Stomach (tissue), 9 donors: Measurements from ENCODE around the gene HNRNPR. TPM values are rescaled to one million over a fixed set of nuclear protein-coding genes. Genes with fewer than 3 reads are reported as not detected.

Experiments
- DNase-seq, 2 donors: peaks; one replicate each; pipeline versions ENCODE4 v3.0.0 to v3.0.0-alpha.2; 2013 to 2019
- H3K27ac ChIP-seq, 5 donors: fragments of 200-600 bp in 4 of 5; sonication (generic) in 4 of 5; one replicate each; pipeline ENCODE4 v1.5.1; 2013 to 2019; ENCODE audit warnings: mild to moderate bottlenecking in 1 of 5, moderate library complexity in 1 of 5
- H3K27me3 ChIP-seq, 3 donors: fragments of 200-600 bp; sonication (generic); one replicate each; pipeline ENCODE4 v1.5.1; 2017 to 2019; ENCODE audit warnings: mixed run types in 1 of 3
- H3K36me3 ChIP-seq, 4 donors: fragments of 200-600 bp; sonication (generic); 1 replicate in 3 of 4; 2 replicates in 1 of 4; pipeline ENCODE4 v1.5.1; 2016 to 2019
- H3K4me1 ChIP-seq, 4 donors: fragments of 200-600 bp; sonication (generic); one replicate each; pipeline ENCODE4 v1.5.1; 2016 to 2019
- H3K4me3 ChIP-seq, 4 donors: fragments of 200-600 bp; sonication (generic) in 3 of 4; one replicate each; pipeline ENCODE4 v1.5.1; 2016 to 2019; ENCODE audit warnings: mild to moderate bottlenecking in 1 of 4
- H3K9me3 ChIP-seq, 4 donors: fragments of 200-600 bp; sonication (generic); one replicate each; pipeline ENCODE4 v1.5.1; 2016 to 2019
- CTCF ChIP-seq, 7 experiments: fragments of 450-650 bp in 4 of 7; fragments of 200-600 bp in 3 of 7; sonication (generic) in 3 of 7; IDR thresholded peaks; one replicate each; pipeline ENCODE4 v1.5.1; 2016 to 2019; ENCODE audit warnings: antibody characterized with exemption in 7 of 7, control low read depth in 2 of 7, mild to moderate bottlenecking in 1 of 7
- EP300 ChIP-seq: sonication (generic); formaldehyde crosslinking; IDR thresholded peaks from one replicate; pipeline ENCODE4 v1.6.1; 2017; ENCODE audit warnings: antibody characterized with exemption
- POLR2A ChIP-seq, 4 donors: fragments of 450-650 bp; IDR thresholded peaks; one replicate each; pipeline ENCODE4 v1.6.1; 2016; ENCODE audit warnings: antibody characterized with exemption in 4 of 4, control low read depth in 2 of 4, mild to moderate bottlenecking in 1 of 4, moderate library complexity in 1 of 4
- POLR2AphosphoS5 ChIP-seq, 3 donors: sonication (generic); formaldehyde crosslinking; IDR thresholded peaks; one replicate each; pipeline ENCODE4 v1.6.1; 2016; ENCODE audit warnings: antibody characterized with exemption in 3 of 3
- WGBS, 5 donors: extraction: QIAGEN DNeasy Blood & Tissue Kit in 3 of 5; methylation state at CpG; one replicate each; pipeline versions ENCODE4 v1.1.5 to v1.1.7; 2013 to 2018; 5-methylcytosine and 5-hydroxymethylcytosine counted together
- intact Hi-C: fragments of 100-400 bp; cut with DNase I; formaldehyde crosslinking; loops from one replicate; pipeline ENCODE4 v1.15.1; 2023; ENCODE audit warnings: low total_unique reads
- polyA plus RNA-seq, 3 donors: library from polyadenylated mRNA; stranded (reverse); fragments of 200-250 nt; gene quantifications; one replicate each; pipeline ENCODE4 v1.2.3, GENCODE V29; 2013
- total RNA-seq, 5 donors: library from RNA; depleted of rRNA; stranded (reverse); fragments of >200 nt; gene quantifications; one replicate each; pipeline versions ENCODE4 v1.1.0 to v1.2.3, GENCODE V29; 2014 to 2016
- donor health status: healthy with polysubstance abuse.
- donor health status: Bipolar disorder and iron deficiency.
- donor health status: healthy.

HNRNPR gene
- total and polyA plus RNA-seq, 8 donors = 27.8 to 182 (median 49.6) TPM

- H3K27ac ChIP-seq = no peak overlapping the region
- no peaks in the 10 kb centered on the region for H3K9me3 ChIP-seq
- DNase-seq = no peak
- intact Hi-C loops = no loop called here
- H3K27me3 ChIP-seq = no peaks in the 10 kb centered on the region
- H3K36me3 ChIP-seq = peaks cover 0 to 43% (median 28%) of the 10 kb centered on the region in 4 donors
- 66 to 75% (median 69%) methylated on average over 9 of the region's 9 CpGs for WGBS, 5 donors
- H3K4me1 ChIP-seq = peaks cover 10 to 19% (median 14%) of the 10 kb centered on the region in 4 donors
- no peak overlapping the region for H3K4me3 ChIP-seq
- TF ChIP-seq POLR2AphosphoS5 (IDR thresholded peaks at IDR 0.05) (no peak), CTCF (IDR thresholded peaks at IDR 0.05) (no peak), POLR2A (IDR thresholded peaks at IDR 0.05) (no peak), EP300 (no peak)
Observed at GRCh38 chr1:23389837-23390321, 45.8 kb upstream of the HNRNPR start.

GRCh38 chr1:23387494-23387893 lies 43.4 kb upstream of the HNRNPR start:
- H3K27ac ChIP-seq = no peak overlapping the region

GRCh38 chr1:23385119-23385621 lies 41.1 kb upstream of the HNRNPR start:
- H3K36me3 ChIP-seq = peaks cover 0 to 70% (median 56%) of the 10 kb centered on the region in 4 donors
- H3K9me3 ChIP-seq = no peaks in the 10 kb centered on the region
- 82 to 88% (median 85%) methylated on average over 14 of the region's 14 CpGs for WGBS, 5 donors
- H3K4me3 ChIP-seq = no peak overlapping the region
- intact Hi-C loops = no loop called here
- TF ChIP-seq POLR2AphosphoS5 (IDR thresholded peaks at IDR 0.05) (no peak), EP300 (no peak), CTCF (IDR thresholded peaks at IDR 0.05) (no peak), POLR2A (IDR thresholded peaks at IDR 0.05) (no peak)
- peaks cover 3 to 10% (median 9%) of the 10 kb centered on the region in 4 donors for H3K4me1 ChIP-seq
- H3K27ac ChIP-seq = peak overlapping the region in 1 of 5 donors; percentile 40
- no peak for DNase-seq
- H3K27me3 ChIP-seq = no peaks in the 10 kb centered on the region

More at GRCh38 chr1:23387494-23387893, 43.4 kb upstream of the HNRNPR start:
- 84 to 97% (median 88%) methylated on average over 8 of the region's 8 CpGs for WGBS, 5 donors
- TF ChIP-seq CTCF (IDR thresholded peaks at IDR 0.05) (no peak), EP300 (no peak), POLR2AphosphoS5 (IDR thresholded peaks at IDR 0.05) (no peak), POLR2A (IDR thresholded peaks at IDR 0.05) (no peak)
- H3K27me3 ChIP-seq = no peaks in the 10 kb centered on the region
- intact Hi-C loops = no loop called here
- DNase-seq = no peak
- peaks cover 0 to 55% (median 37%) of the 10 kb centered on the region in 4 donors for H3K36me3 ChIP-seq
- peaks cover 3 to 10% (median 9%) of the 10 kb centered on the region in 4 donors for H3K4me1 ChIP-seq
- no peak overlapping the region for H3K4me3 ChIP-seq
- H3K9me3 ChIP-seq = no peaks in the 10 kb centered on the region

- Histone ChIP-seq H3K27ac (peak overlapping the region in 1 of 5 donors; percentile 40), H3K27me3 (no peaks in the 10 kb centered on the region), H3K36me3 (peaks cover 0 to 64% (median 56%) of the 10 kb centered on the region in 4 donors), H3K4me1 (peaks cover 3 to 10% (median 9%) of the 10 kb centered on the region in 4 donors), H3K9me3 (no peaks in the 10 kb centered on the region), H3K4me3 (no peak overlapping the region)
- 77 to 81% (median 80%) methylated on average over 10 to 11 of the region's 11 CpGs for WGBS, 5 donors
- intact Hi-C loops = no loop called here
- TF ChIP-seq POLR2AphosphoS5 (IDR thresholded peaks at IDR 0.05) (no peak), CTCF (IDR thresholded peaks at IDR 0.05) (no peak), EP300 (no peak), POLR2A (IDR thresholded peaks at IDR 0.05) (no peak)
- no peak for DNase-seq
Observed at GRCh38 chr1:23384312-23385058, 40.4 kb upstream of the HNRNPR start.
